Stimulated activated naive B cell treated with anti-CD40 and anti-IgM and Interleukin-4, amounts not matched to agents 10 μg/mL and 1 μg/mL and 100 μg/mL, for 72 hours (primary cell): ENCODE data around the gene NFATC4.
"Not testable (repeated sequence)": the region's sequence is repeated elsewhere in the genome, so short reads cannot be mapped to it uniquely, and the experiment has no call there.

Experiments used
- ATAC-seq, 2 donors: fragments of 150-1000 bp; cut with Tn5 transposase; replicated peaks; 2 replicates each; pipeline ENCODE4 v1.10.0; 2021; ENCODE audit warnings: moderate library complexity in 1 of 2
- DNase-seq: peaks from one replicate; pipeline ENCODE4 v3.0.0; 2021
- H3K27ac Mint-ChIP-seq: one replicate; pipeline ENCODE4 v1.8.0; 2022; ENCODE audit warnings: mild to moderate bottlenecking, mixed read lengths
- H3K27me3 Mint-ChIP-seq, 2 donors: one replicate each; pipeline ENCODE4 v1.8.0; 2022; ENCODE audit warnings: mixed read lengths in 2 of 2
- H3K36me3 Mint-ChIP-seq, 2 donors: one replicate each; pipeline ENCODE4 v1.8.0; 2022; ENCODE audit warnings: mixed read lengths in 2 of 2, mild to moderate bottlenecking in 1 of 2
- H3K4me1 Mint-ChIP-seq, 2 donors: one replicate each; pipeline ENCODE4 v1.8.0; 2022; ENCODE audit warnings: mixed read lengths in 2 of 2, mild to moderate bottlenecking in 1 of 2
- H3K4me3 Mint-ChIP-seq, 2 donors: one replicate each; pipeline ENCODE4 v1.8.0; 2022; ENCODE audit warnings: mild to moderate bottlenecking in 2 of 2, mixed read lengths in 2 of 2, moderate library complexity in 1 of 2
- H3K9me3 Mint-ChIP-seq, 2 donors: one replicate each; pipeline ENCODE4 v1.8.0; 2022; ENCODE audit warnings: mixed read lengths in 2 of 2, mild to moderate bottlenecking in 1 of 2

The NFATC4 gene

DNA sequence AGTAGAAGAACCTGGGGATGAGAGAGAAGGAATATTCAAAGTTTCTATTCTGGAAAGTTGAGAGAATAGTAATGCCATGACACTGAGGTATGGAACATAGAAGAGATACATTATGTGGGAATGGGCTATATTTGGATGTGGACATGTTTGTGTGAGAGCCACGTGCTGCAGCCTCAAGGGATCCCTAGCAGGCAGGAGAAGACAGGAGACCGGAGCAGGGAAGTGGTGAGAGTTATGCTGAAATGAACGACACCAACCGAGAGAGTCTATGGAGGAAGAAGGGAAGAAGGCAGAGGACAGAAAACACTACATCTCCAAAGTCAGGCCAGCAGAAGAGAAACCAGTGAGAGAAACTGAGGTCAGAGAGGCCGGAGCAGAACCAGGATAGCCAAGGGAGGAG, 18.2 kb upstream of the NFATC4 start:
- no peak for DNase-seq
- H3K4me1 Mint-ChIP-seq = no peaks in the 10 kb centered on the region
- no peak overlapping the region for H3K27ac Mint-ChIP-seq
- no peaks in the 10 kb centered on the region for H3K9me3 Mint-ChIP-seq
- ATAC-seq = no peak
- H3K27me3 Mint-ChIP-seq = peaks cover 43 to 74% of the 10 kb centered on the region in 2 donors
- H3K4me3 Mint-ChIP-seq = no peak overlapping the region
- no peaks in the 10 kb centered on the region for H3K36me3 Mint-ChIP-seq

GRCh38 chr14:24351517-24351916, 16.5 kb upstream of the NFATC4 start:
- no peak overlapping the region for H3K27ac Mint-ChIP-seq
- no peak for DNase-seq
- no peaks in the 10 kb centered on the region for H3K36me3 Mint-ChIP-seq
- ATAC-seq = no peak
- H3K4me3 Mint-ChIP-seq = no peak overlapping the region
- no peaks in the 10 kb centered on the region for H3K4me1 Mint-ChIP-seq
- H3K27me3 Mint-ChIP-seq = peaks cover 33 to 58% of the 10 kb centered on the region in 2 donors
- H3K9me3 Mint-ChIP-seq = no peaks in the 10 kb centered on the region

DNA sequence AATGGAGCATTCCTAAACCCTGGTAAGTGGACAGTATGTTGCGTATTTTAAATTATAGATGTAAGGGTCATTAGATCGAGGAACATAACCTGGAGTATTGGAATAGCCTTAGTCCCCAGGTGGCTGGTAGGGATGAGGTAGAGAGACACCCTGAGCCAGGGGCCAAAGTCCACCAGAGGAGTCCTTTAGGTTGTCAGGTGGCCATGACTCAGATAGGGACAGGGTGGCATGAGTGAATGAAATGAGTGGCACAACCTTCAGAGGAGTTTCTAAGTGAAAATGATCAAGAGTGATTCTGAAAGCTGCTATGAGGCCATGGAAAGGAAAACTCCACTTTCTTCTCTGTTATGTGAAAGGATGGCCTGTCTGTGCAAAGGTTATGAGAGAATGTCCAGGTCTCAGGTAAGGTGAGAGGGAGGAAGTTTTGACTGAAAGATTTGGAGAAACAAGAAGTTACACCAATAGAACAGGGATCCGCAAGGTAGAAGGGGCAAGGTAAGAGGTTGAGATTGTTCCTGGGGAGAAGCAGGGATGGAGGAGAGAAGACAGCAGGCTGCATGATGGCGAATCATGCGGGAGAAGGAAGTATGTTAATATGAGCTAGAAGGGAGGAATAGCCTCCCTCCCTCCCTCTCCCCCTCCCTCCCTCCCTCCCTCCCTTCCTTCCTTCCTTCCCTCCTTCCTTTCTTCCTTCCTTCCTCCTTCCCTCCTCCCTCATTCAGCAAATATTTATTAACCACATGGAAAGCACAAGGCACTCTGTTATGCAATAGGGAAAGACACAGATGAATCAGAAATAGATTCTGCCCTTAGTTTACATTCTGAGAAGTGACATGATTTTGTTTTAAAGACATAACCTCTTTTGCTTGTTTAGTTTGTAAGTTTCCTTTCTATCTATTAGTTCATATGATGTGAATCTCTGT, 14.2 kb upstream of the NFATC4 start:
- peaks cover 31 to 67% of the 10 kb centered on the region in 2 donors for H3K27me3 Mint-ChIP-seq
- no peaks in the 10 kb centered on the region for H3K9me3 Mint-ChIP-seq
- no peak overlapping the region for H3K27ac Mint-ChIP-seq
- no peak overlapping the region for H3K4me3 Mint-ChIP-seq
- H3K36me3 Mint-ChIP-seq = no peaks in the 10 kb centered on the region
- DNase-seq (no peak), ATAC-seq (peak; percentile 34 to 52)
- no peaks in the 10 kb centered on the region for H3K4me1 Mint-ChIP-seq

GRCh38 chr14:24354482-24354825, 13.5 kb upstream of the NFATC4 start:
- not testable (repeated sequence) for H3K4me3 Mint-ChIP-seq, H3K27ac Mint-ChIP-seq
- H3K27me3 Mint-ChIP-seq = peaks cover 28 to 63% of the 10 kb centered on the region in 2 donors

DNA sequence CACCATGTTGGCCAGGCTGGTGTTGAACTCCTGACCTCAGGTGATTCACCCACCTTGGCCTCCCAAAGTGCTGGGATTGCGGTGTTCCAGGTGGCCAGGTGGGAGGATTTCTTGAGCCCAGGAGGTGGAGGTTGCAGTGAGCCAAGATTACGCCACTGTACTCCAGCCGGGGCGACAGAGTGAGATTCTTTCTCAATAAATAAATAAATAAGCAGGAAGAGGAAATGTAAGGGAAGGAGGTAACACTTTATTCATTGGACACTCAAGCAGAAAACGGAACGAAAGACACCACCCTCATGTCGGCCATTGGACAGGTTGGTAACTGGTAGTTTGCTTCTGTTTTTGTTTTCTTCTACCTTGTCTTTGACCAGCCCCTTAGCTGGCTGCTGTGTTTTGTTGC, 13.0 kb upstream of the NFATC4 start:
- Mint-ChIP-seq H3K27ac (no peak overlapping the region), H3K9me3 (no peaks in the 10 kb centered on the region)

More at GRCh38 chr14:24354482-24354825, 13.5 kb upstream of the NFATC4 start:
- DNase-seq, H3K4me1 Mint-ChIP-seq, H3K36me3 Mint-ChIP-seq, H3K9me3 Mint-ChIP-seq, ATAC-seq: not testable (repeated sequence)

DNA sequence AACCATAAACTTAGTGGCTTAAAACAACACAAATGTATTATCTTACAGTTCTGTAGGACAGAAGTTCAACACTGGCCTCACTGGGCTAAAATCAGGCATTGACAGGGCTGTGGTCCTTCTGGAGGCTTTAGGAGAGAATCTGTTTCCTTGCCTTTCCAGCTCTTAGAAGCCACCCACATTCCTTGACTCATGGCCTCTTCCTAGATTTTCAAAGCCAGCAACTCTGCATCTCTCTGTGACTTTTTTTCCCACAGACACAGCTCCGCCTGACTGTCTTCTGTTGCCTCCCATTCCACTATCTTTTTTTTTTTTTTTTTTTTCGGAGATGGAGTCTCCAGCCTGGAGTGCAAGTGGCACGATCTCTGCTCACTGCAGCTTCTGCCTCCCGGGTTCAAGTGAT, 11.8 kb upstream of the NFATC4 start:
- Mint-ChIP-seq H3K4me1 (no peaks in the 10 kb centered on the region), H3K27me3 (peaks cover 14 to 48% of the 10 kb centered on the region in 2 donors), H3K27ac (no peak overlapping the region), H3K4me3 (no peak overlapping the region), H3K36me3 (no peaks in the 10 kb centered on the region), H3K9me3 (no peaks in the 10 kb centered on the region)
- ATAC-seq (no peak), DNase-seq (no peak)

More for the DNA sequence above, 13.0 kb upstream of the NFATC4 start:
- Mint-ChIP-seq H3K4me1 (no peaks in the 10 kb centered on the region), H3K27me3 (peaks cover 23 to 58% of the 10 kb centered on the region in 2 donors), H3K36me3 (no peaks in the 10 kb centered on the region), H3K4me3 (no peak overlapping the region)
- ATAC-seq (no peak), DNase-seq (no peak)

GRCh38 chr14:24360281-24360680, 7.7 kb upstream of the NFATC4 start:
- H3K27ac Mint-ChIP-seq = no peak overlapping the region
- H3K4me1 Mint-ChIP-seq = peaks cover 0 to 5% of the 10 kb centered on the region in 2 donors
- no peaks in the 10 kb centered on the region for H3K9me3 Mint-ChIP-seq
- DNase-seq = no peak
- ATAC-seq = no peak
- no peaks in the 10 kb centered on the region for H3K36me3 Mint-ChIP-seq
- H3K4me3 Mint-ChIP-seq = no peak overlapping the region
- H3K27me3 Mint-ChIP-seq = peaks cover 0 to 26% of the 10 kb centered on the region in 2 donors

DNA sequence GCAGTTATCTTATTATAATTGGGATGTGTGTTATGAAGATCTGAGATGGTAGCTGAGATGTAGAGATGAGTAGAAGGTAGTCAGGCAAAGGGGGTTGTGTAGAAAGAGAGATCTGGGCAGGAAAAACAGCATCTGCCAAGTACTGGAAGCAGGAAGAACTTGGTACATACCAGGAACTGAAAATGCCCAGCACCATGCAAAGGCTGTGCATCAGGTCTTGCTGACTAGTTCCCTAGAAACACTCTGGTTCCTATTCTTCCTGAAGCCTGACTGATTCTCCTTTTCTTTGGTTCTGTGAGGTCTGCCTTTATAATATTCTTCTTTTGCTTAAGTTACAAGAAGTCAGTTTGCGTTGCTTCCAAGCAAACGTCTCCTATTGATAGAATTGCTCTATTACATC, 6.7 kb upstream of the NFATC4 start:
- H3K4me1 Mint-ChIP-seq = peaks cover 6 to 15% of the 10 kb centered on the region in 2 donors
- no peaks in the 10 kb centered on the region for H3K9me3 Mint-ChIP-seq
- H3K27ac Mint-ChIP-seq = no peak overlapping the region
- DNase-seq (no peak), ATAC-seq (no peak)
- no peaks in the 10 kb centered on the region for H3K36me3 Mint-ChIP-seq
- peaks cover 0 to 26% of the 10 kb centered on the region in 2 donors for H3K27me3 Mint-ChIP-seq
- no peak overlapping the region for H3K4me3 Mint-ChIP-seq

DNA sequence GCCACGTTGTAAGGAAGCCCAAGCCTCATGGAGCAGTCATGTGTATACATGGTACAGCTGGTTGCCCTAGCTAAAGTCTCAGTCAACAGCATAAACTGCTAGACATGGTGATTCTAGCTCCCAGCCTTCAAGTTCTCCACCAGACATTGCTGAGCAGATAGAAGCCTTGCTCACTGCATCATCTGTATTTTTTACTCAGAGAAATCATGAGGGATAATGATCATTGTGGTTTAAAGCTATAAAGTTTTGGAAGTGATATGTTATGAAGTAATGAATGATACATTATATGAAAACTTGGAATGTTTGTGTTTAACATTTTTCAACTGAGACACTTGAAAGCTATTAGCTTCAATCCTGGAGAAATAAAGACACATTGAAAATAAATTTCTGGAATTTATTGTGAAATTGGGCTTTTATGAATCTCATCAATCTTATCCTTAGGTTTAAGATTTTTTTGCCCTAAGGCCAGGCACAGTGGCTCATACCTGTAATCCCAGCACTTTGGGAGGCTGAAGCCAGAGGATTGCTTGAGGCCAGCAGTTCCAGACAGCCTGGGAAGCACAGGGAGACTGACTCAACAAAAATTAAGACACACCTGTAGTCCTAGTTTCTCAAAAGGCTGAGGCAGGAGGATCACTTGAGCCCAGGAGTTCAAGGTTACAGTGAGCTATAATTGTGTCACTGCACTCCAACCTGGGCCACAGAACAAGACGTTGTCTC, 5.6 kb upstream of the NFATC4 start:
- H3K36me3 Mint-ChIP-seq = no peaks in the 10 kb centered on the region
- H3K4me3 Mint-ChIP-seq = no peak overlapping the region
- no peak for DNase-seq
- H3K4me1 Mint-ChIP-seq = peaks cover 13 to 26% of the 10 kb centered on the region in 2 donors
- no peak for ATAC-seq
- H3K27ac Mint-ChIP-seq = no peak overlapping the region
- no peaks in the 10 kb centered on the region for H3K9me3 Mint-ChIP-seq
- peaks cover 2 to 23% of the 10 kb centered on the region in 2 donors for H3K27me3 Mint-ChIP-seq

DNA sequence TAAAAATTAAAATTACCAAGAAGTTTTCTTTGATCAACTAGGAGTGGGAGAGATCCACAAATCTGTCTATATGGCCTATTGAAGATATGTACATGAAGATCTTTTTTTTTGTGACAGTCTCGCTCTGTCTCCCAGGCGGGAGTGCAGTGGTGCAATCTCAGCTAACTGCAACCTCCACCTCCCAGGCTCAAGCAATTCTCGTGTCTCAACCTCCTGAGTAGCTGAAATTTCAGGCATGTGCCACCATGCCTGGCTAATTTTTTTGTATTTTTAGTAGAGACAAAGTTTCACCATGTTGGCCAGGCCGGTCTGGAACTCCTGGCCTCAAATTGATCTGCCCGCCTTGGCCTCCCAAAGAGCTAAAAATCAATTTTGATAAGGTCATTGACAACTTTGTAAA, 4.6 kb upstream of the NFATC4 start:
- Mint-ChIP-seq H3K27ac (no peak overlapping the region), H3K27me3 (peaks cover 12 to 16% of the 10 kb centered on the region in 2 donors), H3K4me1 (peaks cover 21 to 36% of the 10 kb centered on the region in 2 donors), H3K9me3 (no peaks in the 10 kb centered on the region), H3K4me3 (no peak overlapping the region), H3K36me3 (no peaks in the 10 kb centered on the region)
- DNase-seq = no peak
- no peak for ATAC-seq

- Mint-ChIP-seq H3K4me3 (no peak overlapping the region), H3K9me3 (no peaks in the 10 kb centered on the region), H3K27me3 (peaks cover 12 to 13% of the 10 kb centered on the region in 2 donors), H3K27ac (no peak overlapping the region), H3K4me1 (peaks cover 26 to 38% of the 10 kb centered on the region in 2 donors), H3K36me3 (no peaks in the 10 kb centered on the region)
- DNase-seq (no peak), ATAC-seq (no peak)
Observed at GRCh38 chr14:24364841-24365240, 3.1 kb upstream of the NFATC4 start.

DNA sequence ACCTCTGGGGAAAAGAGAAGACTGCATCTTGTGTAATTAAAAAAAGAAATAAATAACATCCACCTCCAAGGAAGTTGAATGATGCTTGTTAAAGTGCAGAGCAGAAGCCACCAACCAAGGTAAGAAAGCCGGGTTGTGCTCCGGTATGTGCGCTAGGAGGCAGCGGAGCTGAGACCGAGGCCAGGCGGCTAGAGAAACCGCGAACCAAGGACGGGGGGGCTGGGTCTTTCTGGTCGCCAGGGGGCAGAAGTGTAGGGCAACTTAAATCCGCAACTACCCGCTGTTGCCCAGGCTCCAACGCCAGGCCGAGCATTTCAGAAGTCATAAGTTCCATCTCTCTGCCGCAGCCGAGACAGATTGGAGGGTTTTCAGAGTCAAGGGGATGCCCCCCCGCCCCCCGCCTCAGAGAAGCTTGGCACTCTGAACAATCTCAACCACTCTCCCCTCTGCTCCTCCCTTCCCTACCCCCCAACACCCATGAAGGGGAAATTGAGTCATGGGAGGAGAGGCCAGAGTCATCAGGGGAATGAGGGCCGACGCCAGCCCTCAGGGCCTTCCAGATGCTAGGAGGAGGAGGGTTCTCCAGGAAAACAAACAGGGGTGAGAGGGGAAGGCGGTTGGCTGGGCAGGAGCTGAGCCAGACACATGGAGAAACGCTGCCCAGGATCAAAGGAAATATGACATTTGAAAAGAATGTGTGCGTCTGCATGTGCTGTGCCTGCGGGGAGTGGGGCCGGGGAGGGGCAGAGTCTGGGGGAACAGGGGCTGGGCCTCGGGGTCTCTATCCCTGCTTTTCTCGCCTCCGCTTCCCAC, 2.2 kb upstream of the NFATC4 start:
- peak; percentile 55 to 56 for ATAC-seq
- Mint-ChIP-seq H3K9me3 (no peaks in the 10 kb centered on the region), H3K27me3 (peaks cover 12 to 13% of the 10 kb centered on the region in 2 donors), H3K4me1 (peaks cover 26 to 38% of the 10 kb centered on the region in 2 donors), H3K4me3 (peak overlapping the region; percentile 77 to 80), H3K27ac (peak overlapping the region; percentile 80), H3K36me3 (no peaks in the 10 kb centered on the region)
- peak; percentile 67 for DNase-seq

DNA sequence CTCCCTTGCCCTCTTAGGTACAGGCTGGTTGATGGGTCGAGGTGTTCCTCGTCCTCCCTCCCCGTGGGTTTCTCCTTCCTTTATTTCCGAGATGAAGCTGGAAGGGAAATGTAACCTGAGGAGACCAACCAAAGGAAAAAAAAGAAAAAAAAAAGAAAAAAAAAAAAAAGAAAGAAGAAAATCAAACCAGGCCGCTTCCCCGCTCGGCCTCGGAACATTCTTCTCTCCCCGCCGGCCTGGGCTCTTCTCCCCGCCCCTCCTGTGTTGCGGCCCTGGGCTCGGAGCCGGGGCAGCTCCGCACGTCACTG, 1.6 kb upstream of the NFATC4 start:
- Mint-ChIP-seq H3K36me3 (no peaks in the 10 kb centered on the region), H3K27ac (no peak overlapping the region), H3K4me1 (peaks cover 26 to 38% of the 10 kb centered on the region in 2 donors), H3K9me3 (no peaks in the 10 kb centered on the region), H3K27me3 (peaks cover 12 to 13% of the 10 kb centered on the region in 2 donors), H3K4me3 (peak overlapping the region; percentile 77 to 80)
- DNase-seq (no peak), ATAC-seq (no peak)
